ENCODE results near the gene RAB27A. TPM values are rescaled to one million over a fixed set of nuclear protein-coding genes. Genes with fewer than 3 reads are reported as not detected.
A peak's percentile ranks its signal among the peaks of the same experiment; 100 is the strongest.

RAB27A gene
- total and polyA plus RNA-seq, 2 of the 13 experiments (the other 11 are each of a cell fraction or from before 2014, with no cell fraction given): 3.4 to 8.1 TPM

DNA sequence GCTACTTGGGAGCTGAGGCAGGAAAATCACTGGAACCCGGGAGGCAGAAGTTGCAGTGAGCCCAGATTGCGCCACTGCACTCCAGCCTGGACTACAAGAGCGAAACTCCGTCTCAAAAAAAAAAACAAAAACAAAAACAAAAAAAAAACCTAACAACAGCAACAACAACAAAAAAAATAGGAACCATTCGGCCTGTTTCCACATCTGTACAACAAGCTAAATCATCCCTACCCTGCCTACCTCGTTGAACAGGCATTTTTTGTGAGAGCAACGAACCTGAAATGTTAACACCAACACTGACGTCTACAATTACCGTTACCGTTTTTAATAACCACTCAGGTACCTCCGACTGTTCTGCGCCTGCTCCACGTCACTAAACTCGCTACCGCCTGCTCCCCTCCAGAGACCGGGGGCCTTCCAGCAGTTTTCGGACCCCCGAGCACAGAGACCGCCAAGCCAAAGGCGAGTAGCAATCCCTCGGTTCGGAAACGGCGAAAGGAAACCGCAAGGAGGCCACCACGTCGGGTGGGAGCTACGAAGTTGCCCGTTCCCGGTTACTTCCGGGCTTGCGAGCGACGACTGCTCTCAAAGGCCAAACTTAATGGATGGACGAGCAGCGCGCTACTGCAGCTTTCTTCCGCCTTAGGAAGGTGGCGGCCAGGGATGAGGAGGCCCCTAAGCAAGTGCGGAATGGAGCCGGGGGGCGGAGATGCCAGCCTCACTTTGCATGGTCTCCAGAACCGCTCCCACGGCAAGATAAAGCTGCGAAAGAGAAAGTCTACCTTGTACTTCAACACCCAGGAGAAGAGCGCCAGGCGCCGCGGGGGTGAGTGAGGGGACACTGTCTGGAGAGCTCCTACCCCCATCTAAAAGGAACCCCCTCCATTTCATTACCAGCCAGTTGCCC lies 29.2 kb upstream of the RAB27A start, which contains the start of the genes PIGB and PIGBOS1 (continued):
- TF ChIP-seq HNF1A (IDR thresholded peaks at IDR 0.05; ENCODE audit: low read depth) (no peak), HNF1A (CRISPR knock-in tag; IDR thresholded peaks at IDR 0.05; ENCODE audit: borderline replicate concordance) (peak; percentile 75), TAF1 (CRISPR knock-in tag; IDR thresholded peaks at IDR 0.05) (peak; percentile 89), MAZ (IDR thresholded peaks at IDR 0.05; ENCODE audit: borderline replicate concordance, low read depth, low read length) (peak; percentile 43; the same call in 1 of the 2 replicates), MAZ (CRISPR knock-in tag; IDR thresholded peaks at IDR 0.05; ENCODE audit: low read depth) (peak; percentile 55; the same call in 1 of the 2 replicates), NFIC (IDR thresholded peaks at IDR 0.05; ENCODE audit: low read length) (no peak), ZNF605 (CRISPR knock-in tag; IDR thresholded peaks at IDR 0.05) (peak; percentile 65; the same call in 1 of the 2 replicates), NCOR1 (IDR thresholded peaks at IDR 0.05; ENCODE audit: borderline replicate concordance, low read length) (no peak), ZBTB42 (CRISPR knock-in tag; IDR thresholded peaks at IDR 0.05) (peak; percentile 52; the same call in 1 of the 2 replicates), HDAC1 (CRISPR knock-in tag; IDR thresholded peaks at IDR 0.05) (peak; percentile 90), ZNF343 (CRISPR knock-in tag; IDR thresholded peaks at IDR 0.05) (peak; percentile 83; the same call in 1 of the 2 replicates), PAX8 (CRISPR knock-in tag; IDR thresholded peaks at IDR 0.05; ENCODE audit: borderline replicate concordance) (0 out of 2 replicates have a peak, but pooled peaks have one; percentile 62), SOX6 (IDR thresholded peaks at IDR 0.05) (no peak), SOX6 (CRISPR knock-in tag; IDR thresholded peaks at IDR 0.05) (no peak; the same call in 1 of the 2 replicates), JUN (CRISPR knock-in tag; IDR thresholded peaks at IDR 0.05) (0 out of 2 replicates have a peak, but pooled peaks have one; percentile 52), ZNF138 (CRISPR knock-in tag; IDR thresholded peaks at IDR 0.05; ENCODE audit: low read depth) (no peak), ISL2 (CRISPR knock-in tag; IDR thresholded peaks at IDR 0.05) (no peak; the same call in 1 of the 2 replicates), FOXK2 (IDR thresholded peaks at IDR 0.05) (no peak), ZNF740 (CRISPR knock-in tag; IDR thresholded peaks at IDR 0.05) (no peak), ZNF552 (CRISPR knock-in tag; IDR thresholded peaks at IDR 0.05; ENCODE audit: borderline replicate concordance) (peak; percentile 65; the same call in 1 of the 2 replicates), DR1 (CRISPR knock-in tag; IDR thresholded peaks at IDR 0.05) (peak; percentile 36; the same call in 1 of the 2 replicates)
- TF ChIP-seq, protein P1, sequence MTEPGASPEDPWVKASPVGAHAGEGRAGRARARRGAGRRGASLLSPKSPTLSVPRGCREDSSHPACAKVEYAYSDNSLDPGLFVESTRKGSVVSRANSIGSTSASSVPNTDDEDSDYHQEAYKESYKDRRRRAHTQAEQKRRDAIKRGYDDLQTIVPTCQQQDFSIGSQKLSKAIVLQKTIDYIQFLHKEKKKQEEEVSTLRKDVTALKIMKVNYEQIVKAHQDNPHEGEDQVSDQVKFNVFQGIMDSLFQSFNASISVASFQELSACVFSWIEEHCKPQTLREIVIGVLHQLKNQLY (CRISPR knock-in tag; IDR thresholded peaks at IDR 0.05): no peak
- TF ChIP-seq, protein P2, sequence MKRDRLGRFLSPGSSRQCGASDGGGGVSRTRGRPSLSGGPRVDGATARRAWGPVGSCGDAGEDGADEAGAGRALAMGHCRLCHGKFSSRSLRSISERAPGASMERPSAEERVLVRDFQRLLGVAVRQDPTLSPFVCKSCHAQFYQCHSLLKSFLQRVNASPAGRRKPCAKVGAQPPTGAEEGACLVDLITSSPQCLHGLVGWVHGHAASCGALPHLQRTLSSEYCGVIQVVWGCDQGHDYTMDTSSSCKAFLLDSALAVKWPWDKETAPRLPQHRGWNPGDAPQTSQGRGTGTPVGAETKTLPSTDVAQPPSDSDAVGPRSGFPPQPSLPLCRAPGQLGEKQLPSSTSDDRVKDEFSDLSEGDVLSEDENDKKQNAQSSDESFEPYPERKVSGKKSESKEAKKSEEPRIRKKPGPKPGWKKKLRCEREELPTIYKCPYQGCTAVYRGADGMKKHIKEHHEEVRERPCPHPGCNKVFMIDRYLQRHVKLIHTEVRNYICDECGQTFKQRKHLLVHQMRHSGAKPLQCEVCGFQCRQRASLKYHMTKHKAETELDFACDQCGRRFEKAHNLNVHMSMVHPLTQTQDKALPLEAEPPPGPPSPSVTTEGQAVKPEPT (CRISPR knock-in tag; IDR thresholded peaks at IDR 0.05; ENCODE audit: low read depth): no peak
